Loucy (cell line): ENCODE measurements around the gene VEPH1.

Source experiments
- H2AFZ ChIP-seq: fragments of 200-600 bp; sonication (generic); 2 replicates; pipeline ENCODE4 v1.6.0; 2016; ENCODE audit warnings: antibody characterized with exemption, mild to moderate bottlenecking, low read length, moderate library complexity
- H3F3A ChIP-seq: fragments of 200-600 bp; 2 replicates; pipeline ENCODE4 v1.6.0; 2016; ENCODE audit warnings: antibody characterized with exemption, low read depth, mild to moderate bottlenecking
- H3K27me3 ChIP-seq: fragments of 200-600 bp; sonication (generic); 2 replicates; pipeline ENCODE4 v1.6.1; 2014; ENCODE audit warnings: low read length, mild to moderate bottlenecking; ENCODE audit not compliant: insufficient read depth, poor library complexity, severe bottlenecking
- H3K36me3 ChIP-seq: fragments of 200-600 bp; sonication (generic); 2 replicates; pipeline ENCODE4 v1.6.1; 2016; ENCODE audit warnings: low read length; ENCODE audit not compliant: insufficient read depth
- H3K4me1 ChIP-seq: fragments of 200-600 bp; sonication (generic); 2 replicates; pipeline ENCODE4 v1.5.1; 2014; ENCODE audit warnings: low read length, mild to moderate bottlenecking; ENCODE audit not compliant: insufficient read depth, poor library complexity, severe bottlenecking
- H3K4me2 ChIP-seq: fragments of 200-600 bp; sonication (generic); 2 replicates; pipeline ENCODE4 v1.6.0; 2014; ENCODE audit warnings: antibody characterized with exemption, low read length, low read depth, mild to moderate bottlenecking; ENCODE audit not compliant: poor library complexity, severe bottlenecking
- H3K4me3 ChIP-seq: fragments of 200-600 bp; sonication (generic); 2 replicates; pipeline ENCODE4 v1.5.1; 2014; ENCODE audit warnings: low read length, mild to moderate bottlenecking, mixed read lengths; ENCODE audit not compliant: poor library complexity, severe bottlenecking
- H3K79me2 ChIP-seq: fragments of 200-600 bp; sonication (generic); 2 replicates; pipeline ENCODE4 v1.6.1; 2014; ENCODE audit warnings: low read length; ENCODE audit not compliant: insufficient read depth
- H3K9ac ChIP-seq: fragments of 200-600 bp; sonication (generic); 2 replicates; pipeline ENCODE4 v1.6.0; 2014; ENCODE audit warnings: mild to moderate bottlenecking, low read depth, low read length, moderate library complexity; ENCODE audit not compliant: poor library complexity, severe bottlenecking
- H3K9me2 ChIP-seq: fragments of 200-600 bp; sonication (generic); replicated peaks from 2 replicates; pipeline ENCODE4 v1.6.1; 2016; ENCODE audit warnings: low read depth, low read length, mixed read lengths
- H3K9me3 ChIP-seq: fragments of 200-600 bp; sonication (generic); 2 replicates; pipeline ENCODE4 v1.6.1; 2014; ENCODE audit warnings: mild to moderate bottlenecking, antibody characterized with exemption, low read length, low read depth; ENCODE audit not compliant: insufficient read depth
- H4K20me1 ChIP-seq: fragments of 200-600 bp; sonication (generic); 2 replicates; pipeline ENCODE4 v1.6.0; 2014; ENCODE audit warnings: antibody characterized with exemption, low read length, mild to moderate bottlenecking; ENCODE audit not compliant: insufficient read depth, poor library complexity, severe bottlenecking
- EZH2phosphoT487 ChIP-seq: fragments of 200-600 bp; IDR thresholded peaks from 2 replicates; pipeline ENCODE4 v1.6.1; 2018; ENCODE audit warnings: antibody characterized with exemption, mild to moderate bottlenecking, moderate library complexity, borderline replicate concordance
- TF ChIP-seq, protein P1 (sequence below): fragments of 200-600 bp; sonication (generic); conservative IDR thresholded peaks from 2 replicates; pipeline ENCODE4 v1.5.1; 2014; ENCODE audit warnings: mild to moderate bottlenecking, antibody characterized with exemption, low read length

Gene VEPH1

DNA sequence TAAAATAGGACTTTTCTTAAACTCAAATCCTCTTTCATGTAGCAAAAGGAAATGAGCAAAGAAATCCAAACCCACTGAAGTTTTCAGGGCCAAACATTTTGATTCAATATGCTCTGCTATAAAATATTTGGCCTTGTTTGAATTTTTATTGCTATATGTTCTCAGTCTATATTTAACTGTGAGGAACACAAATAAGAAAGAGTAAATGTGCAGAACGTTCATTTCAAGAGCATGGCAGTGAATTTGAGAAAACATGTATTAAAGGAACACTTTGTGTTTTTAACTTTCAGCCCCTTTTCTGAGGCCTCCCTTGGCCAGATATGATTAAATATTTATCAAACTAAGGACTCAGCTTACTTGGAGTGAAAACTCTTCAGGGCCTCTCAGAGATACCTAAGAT, 218.5 kb downstream of the VEPH1 start:
- no peaks in the 10 kb centered on the region for H3F3A ChIP-seq
- H3K36me3 ChIP-seq, result no peaks in the 10 kb centered on the region

DNA sequence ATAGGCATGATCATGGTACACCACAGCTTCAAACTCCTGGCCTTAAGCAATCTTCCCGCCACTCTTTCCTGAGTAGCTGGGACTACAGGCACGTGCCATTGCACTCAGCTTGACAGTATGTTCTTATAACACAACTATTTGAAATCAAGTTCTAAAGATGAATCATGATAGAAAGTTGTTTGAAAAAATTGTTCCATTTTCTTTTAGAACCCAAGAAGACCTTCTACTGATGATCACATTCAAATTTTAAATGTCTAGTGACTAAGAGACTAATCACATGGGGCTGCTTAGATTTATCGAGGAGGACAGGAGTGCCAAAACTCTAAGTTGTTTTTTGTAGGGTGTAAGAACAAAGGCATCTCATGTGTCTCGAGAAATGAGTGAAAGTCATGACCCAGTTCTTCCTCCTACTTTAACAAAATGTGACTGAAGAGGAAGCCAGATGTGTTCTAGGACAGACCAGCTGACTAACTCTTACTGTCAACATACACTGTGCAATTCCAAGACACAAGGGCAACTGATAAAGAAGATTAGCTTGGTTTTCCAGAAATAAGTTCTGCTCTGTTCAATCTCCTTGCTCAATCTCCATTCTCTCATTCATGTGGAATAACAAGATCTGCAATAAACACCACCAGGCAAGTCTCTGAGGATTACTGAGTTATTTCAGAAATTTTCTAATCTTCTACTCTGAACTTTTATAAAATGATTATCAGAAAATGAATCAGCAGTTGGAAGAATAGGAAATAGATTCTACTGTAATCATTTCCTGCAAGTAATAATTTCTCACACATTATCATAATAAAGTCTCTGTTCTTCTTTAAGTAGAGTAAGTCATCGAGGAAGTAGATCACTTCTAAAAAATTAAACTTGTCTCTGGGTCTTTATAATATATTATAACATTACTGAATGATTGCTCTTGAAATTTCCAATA, 220.7 kb downstream of the VEPH1 start:
- H3K36me3 ChIP-seq, result no peaks in the 10 kb centered on the region
- TF ChIP-seq, protein P1, sequence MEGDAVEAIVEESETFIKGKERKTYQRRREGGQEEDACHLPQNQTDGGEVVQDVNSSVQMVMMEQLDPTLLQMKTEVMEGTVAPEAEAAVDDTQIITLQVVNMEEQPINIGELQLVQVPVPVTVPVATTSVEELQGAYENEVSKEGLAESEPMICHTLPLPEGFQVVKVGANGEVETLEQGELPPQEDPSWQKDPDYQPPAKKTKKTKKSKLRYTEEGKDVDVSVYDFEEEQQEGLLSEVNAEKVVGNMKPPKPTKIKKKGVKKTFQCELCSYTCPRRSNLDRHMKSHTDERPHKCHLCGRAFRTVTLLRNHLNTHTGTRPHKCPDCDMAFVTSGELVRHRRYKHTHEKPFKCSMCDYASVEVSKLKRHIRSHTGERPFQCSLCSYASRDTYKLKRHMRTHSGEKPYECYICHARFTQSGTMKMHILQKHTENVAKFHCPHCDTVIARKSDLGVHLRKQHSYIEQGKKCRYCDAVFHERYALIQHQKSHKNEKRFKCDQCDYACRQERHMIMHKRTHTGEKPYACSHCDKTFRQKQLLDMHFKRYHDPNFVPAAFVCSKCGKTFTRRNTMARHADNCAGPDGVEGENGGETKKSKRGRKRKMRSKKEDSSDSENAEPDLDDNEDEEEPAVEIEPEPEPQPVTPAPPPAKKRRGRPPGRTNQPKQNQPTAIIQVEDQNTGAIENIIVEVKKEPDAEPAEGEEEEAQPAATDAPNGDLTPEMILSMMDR, result no peak
- TF ChIP-seq EZH2phosphoT487, result no peak
- H4K20me1 ChIP-seq, result no peaks in the 10 kb centered on the region
- no peak overlapping the region; the same call in 1 of the 2 replicates for H2AFZ ChIP-seq
- H3K9me2 ChIP-seq, result no peaks in the 10 kb centered on the region
- peak overlapping the region; percentile 38 for H3K4me2 ChIP-seq
- peaks cover 36% of the 10 kb centered on the region for H3K4me1 ChIP-seq
- H3F3A ChIP-seq, result no peaks in the 10 kb centered on the region
- peak overlapping the region; percentile 11 for H3K4me3 ChIP-seq
- no peaks in the 10 kb centered on the region for H3K9me3 ChIP-seq
- H3K9ac ChIP-seq, result no peak overlapping the region
- no peaks in the 10 kb centered on the region for H3K27me3 ChIP-seq
- H3K79me2 ChIP-seq, result no peaks in the 10 kb centered on the region

More for the DNA sequence above, 218.5 kb downstream of the VEPH1 start:
- Histone ChIP-seq H3K9ac (no peak overlapping the region), H3K9me2 (no peaks in the 10 kb centered on the region), H3K4me3 (no peak overlapping the region), H3K4me1 (peaks cover 36% of the 10 kb centered on the region), H4K20me1 (no peaks in the 10 kb centered on the region), H3K4me2 (no peak overlapping the region), H2AFZ (no peak overlapping the region), H3K79me2 (no peaks in the 10 kb centered on the region), H3K9me3 (no peaks in the 10 kb centered on the region), H3K27me3 (no peaks in the 10 kb centered on the region)
- no peak for TF ChIP-seq EZH2phosphoT487
- TF ChIP-seq, protein P1, result no peak

DNA sequence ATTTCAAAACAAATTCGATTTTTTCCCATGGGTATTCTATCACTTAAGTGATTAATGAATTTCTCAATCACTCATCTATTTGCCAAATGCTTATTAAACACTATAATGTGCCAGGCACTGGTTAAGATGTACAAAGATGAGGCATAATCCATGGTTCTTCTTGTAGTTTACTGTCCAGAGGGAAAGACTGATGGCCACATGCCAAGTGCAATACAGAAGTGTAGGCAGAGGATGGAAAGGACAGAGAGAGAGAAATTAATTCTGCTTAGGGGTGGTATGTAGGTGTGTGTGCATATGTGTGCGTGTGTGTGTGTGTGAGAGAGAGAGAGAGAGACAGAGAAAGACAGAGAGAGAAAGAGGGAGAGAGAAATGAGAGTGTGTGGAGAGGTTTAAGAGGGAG, 222.4 kb downstream of the VEPH1 start:
- Histone ChIP-seq H3F3A (no peaks in the 10 kb centered on the region), H3K27me3 (no peaks in the 10 kb centered on the region), H4K20me1 (no peaks in the 10 kb centered on the region), H3K36me3 (no peaks in the 10 kb centered on the region), H3K9me2 (no peaks in the 10 kb centered on the region), H2AFZ (no peak overlapping the region), H3K4me2 (no peak overlapping the region), H3K4me3 (no peak overlapping the region), H3K9me3 (no peaks in the 10 kb centered on the region), H3K4me1 (peaks cover 28% of the 10 kb centered on the region), H3K79me2 (no peaks in the 10 kb centered on the region), H3K9ac (no peak overlapping the region)
- TF ChIP-seq, protein P1, result no peak
- TF ChIP-seq EZH2phosphoT487, result no peak
